Left renal pelvis (tissue), 4 donors: Measurements from ENCODE around the gene GAB4. TPM values are rescaled to one million over a fixed set of nuclear protein-coding genes. Genes with fewer than 3 reads are reported as not detected.
"Not testable (repeated sequence)": the region's sequence is repeated elsewhere in the genome, so short reads cannot be mapped to it uniquely, and the experiment has no call there.

ENCODE experiments used
- DNase-seq, 4 donors: peaks; one replicate each; pipeline ENCODE4 v3.0.0-alpha.2; 2013; ENCODE audit warnings: low read depth in 4 of 4, low spot score in 3 of 4
- polyA plus RNA-seq, 4 donors: library from polyadenylated mRNA; unstranded; fragments of 120-200 nt; gene quantifications; one replicate each; pipeline ENCODE4 v1.2.1, GENCODE V29; 2013; ENCODE audit not compliant: insufficient read length in 4 of 4

GAB4 gene
- polyA plus RNA-seq, 4 donors: not detected

DNA sequence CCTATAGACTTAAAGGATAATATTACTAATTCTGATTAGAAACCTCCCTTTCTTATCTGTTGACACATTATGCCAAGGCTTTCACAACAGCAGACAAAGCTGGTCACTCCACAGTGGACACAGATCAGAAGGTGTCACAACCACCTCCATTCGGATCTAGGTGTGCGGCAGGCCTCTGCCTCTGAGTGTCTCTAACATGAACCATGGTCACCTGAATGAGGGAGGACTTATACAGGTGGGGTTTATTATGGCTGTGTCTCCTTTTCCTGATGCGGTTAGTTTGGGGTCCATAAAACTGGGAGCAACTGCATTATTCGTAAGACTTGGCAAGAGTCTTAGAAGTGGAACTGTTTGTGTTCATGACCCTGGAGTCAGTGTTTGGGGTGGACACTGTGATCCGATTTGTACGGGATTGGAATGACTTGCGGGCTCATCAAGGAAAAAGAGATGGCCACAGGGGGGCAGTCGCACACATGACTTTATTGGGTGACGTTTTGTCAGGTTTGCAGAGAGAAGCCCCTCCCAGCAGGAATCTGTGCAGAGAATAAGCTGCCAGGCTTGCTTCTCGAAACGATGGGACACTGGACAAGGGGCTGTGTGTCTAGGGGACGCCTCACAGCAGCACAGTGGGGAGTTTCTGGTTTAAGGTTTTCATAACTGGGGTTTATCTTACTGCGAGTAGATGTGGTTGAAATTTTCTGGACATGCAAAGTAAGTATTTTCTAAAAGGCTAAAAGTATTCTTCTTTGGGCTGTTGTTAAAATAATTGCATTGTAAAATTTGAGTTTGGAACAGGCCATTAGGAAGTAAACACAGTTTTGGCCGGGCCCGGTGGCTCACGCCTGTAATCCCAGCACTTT is 90.6 kb downstream of the GAB4 start:
- peak; percentile 16 to 33 (median 26) for DNase-seq

- DNase-seq: no peak
These were observed 92.3 kb downstream of the GAB4 start for GRCh38 chr22:16915701-16916100.

- DNase-seq: not testable (repeated sequence)
These were observed 93.1 kb downstream of the GAB4 start for GRCh38 chr22:16914911-16915310.

- DNase-seq: no peak
These were observed 94.0 kb downstream of the GAB4 start for GRCh38 chr22:16914006-16914405.

DNA sequence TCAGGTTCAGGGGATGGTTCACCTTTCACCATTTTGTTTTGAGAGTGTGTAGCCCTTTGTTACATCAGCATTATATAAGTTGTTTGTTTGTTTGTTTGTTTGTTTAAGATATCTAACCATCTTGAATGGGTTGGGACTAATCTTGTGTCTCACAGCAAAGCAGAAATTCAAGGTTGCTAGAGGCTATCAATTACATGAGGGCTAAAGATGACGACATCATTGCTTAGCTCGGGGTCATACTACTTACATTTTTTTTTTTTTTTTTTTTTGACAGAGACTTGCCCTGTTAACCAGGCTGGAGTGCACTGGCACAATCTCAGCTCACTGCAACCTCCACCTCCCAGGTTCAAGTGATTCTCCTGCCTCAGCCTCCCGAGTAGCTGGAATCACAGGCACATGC is 95.7 kb downstream of the GAB4 start:
- DNase-seq: no peak

Other genes with a start within 250 kb of the GAB4 start
- gene XKR3, start 182.8 kb downstream of the GAB4 start, polyA plus RNA-seq: not detected
- 1 to 10 TPM; 4.6 to 6.8 (median 6.4) TPM for gene IL17RA, start 76.8 kb upstream of the GAB4 start, polyA plus RNA-seq
- 1 to 10 TPM in 1 of 4 donors, under 1 TPM in 3; 0.63 to 1.0 (median 0.75) TPM for gene TMEM121B, start 113.1 kb upstream of the GAB4 start, polyA plus RNA-seq
- gene HDHD5, start 151.1 kb upstream of the GAB4 start, polyA plus RNA-seq: 10 to 100 TPM; 23.7 to 43.5 (median 33.6) TPM
- gene ADA2, start 211.2 kb upstream of the GAB4 start, polyA plus RNA-seq: 10 to 100 TPM; 24.2 to 53.3 (median 37.1) TPM